Brain microvascular endothelial cell (primary cell): ENCODE results near the gene MRPS35.
A peak's percentile ranks its signal among the peaks of the same experiment; 100 is the strongest.

Source experiments
- DNase-seq: peaks from one replicate; pipeline ENCODE4 v3.0.0-alpha.2; 2020
- H3K27ac ChIP-seq: fragments of 250-450 bp; sonication (Bioruptor Pico); 2 replicates; pipeline ENCODE4 v1.5.1; 2020; ENCODE audit warnings: mild to moderate bottlenecking, moderate library complexity
- H3K27me3 ChIP-seq: fragments of 250-450 bp; sonication (Bioruptor Pico); replicated peaks from 2 replicates; pipeline ENCODE4 v1.5.1; 2020; ENCODE audit warnings: mild to moderate bottlenecking
- H3K36me3 ChIP-seq: fragments of 250-450 bp; sonication (Bioruptor Pico); replicated peaks from 2 replicates; pipeline ENCODE4 v1.5.1; 2020; ENCODE audit warnings: mild to moderate bottlenecking
- H3K4me3 ChIP-seq: 2 replicates; pipeline ENCODE4 v1.5.1; 2011; ENCODE audit warnings: low read depth, mild to moderate bottlenecking, control low read depth, low read length, moderate library complexity
- CTCF ChIP-seq: IDR thresholded peaks from 2 replicates; pipeline ENCODE4 v1.5.1; 2011; ENCODE audit warnings: low read depth, mild to moderate bottlenecking, moderate library complexity, low read length, control low read depth, inconsistent platforms; ENCODE audit errors: missing control alignments
- in situ Hi-C: cut with HindIII; loops from 2 replicates; pipeline ENCODE4 v1.10.0; 2017; ENCODE audit warnings: low sequenced_read_pairs, low pct_ligation_motif_present

The MRPS35 gene

GRCh38 chr12:27673101-27673718 is 37.4 kb upstream of the MRPS35 start:
- peaks cover 65% of the 10 kb centered on the region for H3K36me3 ChIP-seq
- H3K4me3 ChIP-seq, result no peak overlapping the region
- no peak for TF ChIP-seq CTCF
- no peak overlapping the region for H3K27ac ChIP-seq
- no peak for DNase-seq
- no peaks in the 10 kb centered on the region for H3K27me3 ChIP-seq
- in situ Hi-C loops, result no loop called here

GRCh38 chr12:27674989-27675388 is 35.6 kb upstream of the MRPS35 start:
- H3K27me3 ChIP-seq, result no peaks in the 10 kb centered on the region
- in situ Hi-C loops, result no loop called here
- no peak overlapping the region for H3K4me3 ChIP-seq
- DNase-seq, result no peak
- no peak overlapping the region for H3K27ac ChIP-seq
- TF ChIP-seq CTCF, result no peak
- peaks cover 74% of the 10 kb centered on the region for H3K36me3 ChIP-seq

- no peak for DNase-seq
- no peaks in the 10 kb centered on the region for H3K27me3 ChIP-seq
- no peak overlapping the region for H3K27ac ChIP-seq
- in situ Hi-C loops, result no loop called here
- peaks cover 84% of the 10 kb centered on the region for H3K36me3 ChIP-seq
- no peak for TF ChIP-seq CTCF
- H3K4me3 ChIP-seq, result no peak overlapping the region
Measured at GRCh38 chr12:27680619-27681018, 30.0 kb upstream of the MRPS35 start.

GRCh38 chr12:27682534-27682933 is 28.1 kb upstream of the MRPS35 start:
- Histone ChIP-seq H3K36me3 (peaks cover 80% of the 10 kb centered on the region), H3K4me3 (no peak overlapping the region), H3K27me3 (no peaks in the 10 kb centered on the region), H3K27ac (no peak overlapping the region)
- in situ Hi-C loops, result no loop called here
- DNase-seq, result peak; percentile 49
- TF ChIP-seq CTCF, result no peak

- H3K27me3 ChIP-seq, result no peaks in the 10 kb centered on the region
- DNase-seq, result no peak
- TF ChIP-seq CTCF, result no peak
- H3K36me3 ChIP-seq, result peaks cover 82% of the 10 kb centered on the region
- in situ Hi-C loops, result no loop called here
- no peak overlapping the region for H3K4me3 ChIP-seq
- H3K27ac ChIP-seq, result no peak overlapping the region
Measured at GRCh38 chr12:27685274-27685673, 25.4 kb upstream of the MRPS35 start.

- Histone ChIP-seq H3K4me3 (no peak overlapping the region), H3K27ac (no peak overlapping the region), H3K36me3 (peaks cover 82% of the 10 kb centered on the region), H3K27me3 (no peaks in the 10 kb centered on the region)
- DNase-seq, result no peak
- no peak for TF ChIP-seq CTCF
- in situ Hi-C loops, result no loop called here
Measured at GRCh38 chr12:27686147-27686546, 24.5 kb upstream of the MRPS35 start.
